Gastrocnemius medialis (tissue), 4 donors: Measurements from ENCODE around the gene DYSF.

Experiments used
- POLR2A ChIP-seq, 2 donors: fragments of 450-650 bp; IDR thresholded peaks; one replicate each; pipeline ENCODE4 v1.6.1; 2017; ENCODE audit warnings: antibody characterized with exemption in 2 of 2, mild to moderate bottlenecking in 2 of 2, moderate library complexity in 2 of 2
- TF ChIP-seq, protein P1 (sequence below), 5 experiments: fragments of 450-650 bp in 3 of 5; fragments of 200-600 bp in 2 of 5; sonication (generic) in 2 of 5; IDR thresholded peaks in 4 of 5; conservative IDR thresholded peaks in 1 of 5; 1 replicate in 4 of 5; 2 replicates in 1 of 5; pipeline ENCODE4 v1.5.1; 2016 to 2019; ENCODE audit warnings: antibody characterized with exemption in 5 of 5, mild to moderate bottlenecking in 3 of 5, moderate library complexity in 3 of 5

DNA sequence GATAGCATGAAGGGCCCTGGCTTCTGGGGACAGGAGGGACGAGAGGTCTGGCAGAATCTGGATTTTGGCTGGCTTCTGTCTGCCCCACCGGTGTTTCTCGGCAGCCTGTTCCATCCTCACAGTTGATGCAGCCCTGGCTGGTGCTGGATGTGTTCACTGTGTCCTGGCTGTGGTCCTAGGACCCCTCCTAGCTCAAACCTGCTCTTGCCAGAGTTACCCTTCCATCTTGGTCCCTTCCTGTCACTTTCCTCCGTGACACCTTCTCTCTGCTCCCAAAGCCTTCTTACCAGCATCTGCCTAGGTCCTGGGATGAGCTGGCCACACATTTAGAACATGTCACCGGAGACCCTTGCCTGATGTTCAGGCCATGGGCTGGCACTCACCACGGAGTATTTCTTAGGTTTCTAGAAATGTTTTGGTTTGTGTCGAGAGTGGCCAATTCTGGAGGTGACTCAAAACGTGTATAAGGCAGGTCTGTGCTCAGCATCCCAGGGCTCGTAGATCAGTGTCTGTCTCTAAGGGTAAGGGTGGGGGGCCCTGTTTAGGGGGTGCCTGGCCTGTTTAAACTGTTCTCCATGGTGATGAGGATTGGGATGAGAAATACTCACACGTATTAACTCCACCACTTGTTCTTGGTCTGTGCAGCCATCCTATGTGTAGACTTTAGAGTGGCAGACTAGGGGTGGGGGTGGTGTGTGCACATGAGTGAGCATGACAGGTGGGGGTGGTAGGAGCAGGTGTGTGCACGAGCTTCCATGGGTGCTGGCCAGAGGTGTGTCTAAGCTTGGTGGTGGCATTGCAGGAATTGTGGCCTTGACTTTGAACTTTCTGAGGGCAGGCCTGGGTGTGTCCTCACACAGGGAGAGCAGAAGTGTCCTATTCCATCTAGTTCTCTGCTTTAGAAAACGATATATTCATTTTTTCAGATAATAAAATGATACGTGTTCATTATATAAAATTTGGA, 162.7 kb downstream of the DYSF start:
- TF ChIP-seq, protein P1, sequence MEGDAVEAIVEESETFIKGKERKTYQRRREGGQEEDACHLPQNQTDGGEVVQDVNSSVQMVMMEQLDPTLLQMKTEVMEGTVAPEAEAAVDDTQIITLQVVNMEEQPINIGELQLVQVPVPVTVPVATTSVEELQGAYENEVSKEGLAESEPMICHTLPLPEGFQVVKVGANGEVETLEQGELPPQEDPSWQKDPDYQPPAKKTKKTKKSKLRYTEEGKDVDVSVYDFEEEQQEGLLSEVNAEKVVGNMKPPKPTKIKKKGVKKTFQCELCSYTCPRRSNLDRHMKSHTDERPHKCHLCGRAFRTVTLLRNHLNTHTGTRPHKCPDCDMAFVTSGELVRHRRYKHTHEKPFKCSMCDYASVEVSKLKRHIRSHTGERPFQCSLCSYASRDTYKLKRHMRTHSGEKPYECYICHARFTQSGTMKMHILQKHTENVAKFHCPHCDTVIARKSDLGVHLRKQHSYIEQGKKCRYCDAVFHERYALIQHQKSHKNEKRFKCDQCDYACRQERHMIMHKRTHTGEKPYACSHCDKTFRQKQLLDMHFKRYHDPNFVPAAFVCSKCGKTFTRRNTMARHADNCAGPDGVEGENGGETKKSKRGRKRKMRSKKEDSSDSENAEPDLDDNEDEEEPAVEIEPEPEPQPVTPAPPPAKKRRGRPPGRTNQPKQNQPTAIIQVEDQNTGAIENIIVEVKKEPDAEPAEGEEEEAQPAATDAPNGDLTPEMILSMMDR (IDR thresholded peaks at IDR 0.05 in 4 of 5, conservative IDR thresholded peaks at IDR 0.05 in 1 of 5), result no peak
- no peak for TF ChIP-seq POLR2A (IDR thresholded peaks at IDR 0.05)
